Activated CD8-positive, alpha-beta T cell treated with anti-CD3 and anti-CD28 coated beads, Interleukin-2, amount 10 ng/mL, durations not matched to agents 7 days and 5 days (primary cell): ENCODE measurements around the gene BTBD10. TPM values are rescaled to one million over a fixed set of nuclear protein-coding genes. Genes with fewer than 3 reads are reported as not detected.

Source experiments
- ATAC-seq: fragments of 150-1000 bp; cut with Tn5 transposase; one replicate; pipeline ENCODE4 v1.10.0; 2021; ENCODE audit warnings: moderate library complexity
- CTCF ChIA-PET: fragments of 350-600 bp; sonication (Branson Sonifier 250); formaldehyde crosslinking; loops from one replicate; lab custom pipeline; 2021; ENCODE audit warnings: antibody characterized with exemption; lab: Charles Lee
- POLR2A ChIA-PET: fragments of 350-600 bp; sonication (Branson Sonifier 250); formaldehyde crosslinking; loops from one replicate; lab custom pipeline; 2021; ENCODE audit warnings: antibody characterized with exemption; lab: Charles Lee
- DNase-seq: peaks from one replicate; pipeline ENCODE4 v3.0.0-alpha.2; 2020
- H3K27ac Mint-ChIP-seq: one replicate; pipeline ENCODE4 v1.8.0; 2021; ENCODE audit warnings: mild to moderate bottlenecking, mixed read lengths
- H3K27me3 Mint-ChIP-seq: one replicate; pipeline ENCODE4 v1.8.0; 2021; ENCODE audit warnings: low read depth, mixed read lengths
- H3K36me3 Mint-ChIP-seq: one replicate; pipeline ENCODE4 v1.8.0; 2021; ENCODE audit warnings: low read depth, mixed read lengths
- H3K4me1 Mint-ChIP-seq: one replicate; pipeline ENCODE4 v1.8.0; 2021; ENCODE audit warnings: low read depth, mixed read lengths
- H3K4me3 Mint-ChIP-seq: one replicate; pipeline ENCODE4 v1.8.0; 2021; ENCODE audit warnings: mild to moderate bottlenecking, mixed read lengths
- H3K9me3 Mint-ChIP-seq: one replicate; pipeline ENCODE4 v1.8.0; 2022; ENCODE audit warnings: mixed read lengths; ENCODE audit not compliant: insufficient read depth
- total RNA-seq, 2 experiments: library from RNA; stranded (reverse); gene quantifications; one replicate each; pipeline ENCODE4 v1.2.3, GENCODE V29; 2021

The BTBD10 gene
- total RNA-seq, 2 experiments from 2014 or later = 25.7 to 26.2 TPM

DNA sequence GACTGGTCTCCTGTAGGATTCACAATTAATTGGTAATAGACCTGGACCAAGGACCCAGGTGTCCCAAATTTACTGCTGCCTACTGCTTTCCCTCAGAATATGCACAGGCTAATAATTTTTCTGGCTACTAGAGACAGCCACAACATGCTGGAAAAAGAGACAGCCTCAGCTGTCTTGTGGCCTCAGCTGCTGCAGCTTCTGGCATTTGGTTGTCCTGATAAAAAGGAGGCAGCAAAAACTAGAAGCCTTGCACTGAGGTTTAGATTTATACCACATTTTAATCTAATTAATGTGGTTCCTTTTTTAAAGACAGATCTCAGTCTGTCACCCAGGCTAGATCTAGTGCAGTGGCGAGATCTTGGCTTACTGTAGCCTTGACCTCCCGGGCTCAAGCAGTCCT lies 89.8 kb downstream of the BTBD10 start:
- ChIA-PET POLR2A (no interaction called here), CTCF (interaction anchor here (2.9 kb wide), 1 partner anchor 13 kb away, joined by 14 read pairs; no protein-coding TSS in a partner anchor)
- Mint-ChIP-seq H3K27ac (no peak overlapping the region), H3K36me3 (peaks cover 49% of the 10 kb centered on the region), H3K4me1 (no peaks in the 10 kb centered on the region), H3K27me3 (no peaks in the 10 kb centered on the region), H3K9me3 (no peaks in the 10 kb centered on the region), H3K4me3 (no peak overlapping the region)
- DNase-seq = no peak
- ATAC-seq = no peak

DNA sequence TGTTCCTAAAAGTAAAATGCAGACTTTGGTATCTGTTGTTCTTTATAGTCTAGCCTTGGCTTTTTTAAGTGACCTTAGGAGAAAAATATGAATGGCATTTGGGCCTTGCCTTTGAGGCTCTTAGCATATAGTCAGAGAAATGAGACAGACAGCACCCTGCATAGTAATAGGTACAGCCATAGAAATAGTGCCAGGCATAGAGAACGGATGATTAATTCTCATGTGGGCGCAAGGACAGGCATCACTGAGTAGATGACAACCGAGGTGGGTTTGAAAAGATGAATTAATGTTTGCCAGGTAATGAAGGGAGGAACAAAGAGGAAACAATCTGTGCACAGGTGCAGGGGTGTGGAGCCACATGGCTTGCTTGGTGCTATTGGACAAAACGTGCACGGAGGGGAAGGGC lies 95.0 kb downstream of the BTBD10 start:
- Mint-ChIP-seq H3K27ac (no peak overlapping the region), H3K27me3 (no peaks in the 10 kb centered on the region), H3K9me3 (no peaks in the 10 kb centered on the region), H3K4me1 (no peaks in the 10 kb centered on the region), H3K4me3 (no peak overlapping the region), H3K36me3 (peaks cover 44% of the 10 kb centered on the region)
- CTCF ChIA-PET = interaction anchor here (1.4 kb wide), 1 partner anchor 12 kb away, joined by 3 read pairs; no protein-coding TSS in a partner anchor
- DNase-seq (no peak), ATAC-seq (no peak)
- POLR2A ChIA-PET = no interaction called here

DNA sequence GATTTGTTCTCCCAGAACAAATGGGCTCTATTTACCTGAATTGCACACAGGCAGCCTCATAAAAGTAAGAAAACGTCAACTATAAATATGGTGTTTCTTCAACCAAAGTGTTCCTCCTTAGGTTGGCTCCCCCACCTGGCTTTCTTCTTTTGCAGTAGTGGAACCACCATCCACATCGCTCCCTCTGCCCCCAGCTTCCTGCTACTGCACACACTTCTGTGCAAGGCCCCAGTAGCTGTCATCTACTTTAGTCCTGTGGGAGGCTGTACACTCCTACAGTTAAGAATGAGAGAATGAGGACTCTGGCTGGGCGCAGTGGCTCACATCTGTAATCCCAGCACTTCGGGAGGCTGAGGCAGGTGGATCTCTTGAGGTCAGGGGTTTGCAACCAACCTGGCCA lies 95.9 kb downstream of the BTBD10 start:
- H3K36me3 Mint-ChIP-seq = peaks cover 46% of the 10 kb centered on the region
- H3K4me1 Mint-ChIP-seq = no peaks in the 10 kb centered on the region
- ATAC-seq = no peak
- ChIA-PET CTCF (interaction anchor here (1.4 kb wide), 1 partner anchor 11 kb away, joined by 3 read pairs; no protein-coding TSS in a partner anchor), POLR2A (no interaction called here)
- DNase-seq = no peak
- H3K9me3 Mint-ChIP-seq = no peaks in the 10 kb centered on the region
- H3K27me3 Mint-ChIP-seq = no peaks in the 10 kb centered on the region
- no peak overlapping the region for H3K4me3 Mint-ChIP-seq
- H3K27ac Mint-ChIP-seq = no peak overlapping the region

DNA sequence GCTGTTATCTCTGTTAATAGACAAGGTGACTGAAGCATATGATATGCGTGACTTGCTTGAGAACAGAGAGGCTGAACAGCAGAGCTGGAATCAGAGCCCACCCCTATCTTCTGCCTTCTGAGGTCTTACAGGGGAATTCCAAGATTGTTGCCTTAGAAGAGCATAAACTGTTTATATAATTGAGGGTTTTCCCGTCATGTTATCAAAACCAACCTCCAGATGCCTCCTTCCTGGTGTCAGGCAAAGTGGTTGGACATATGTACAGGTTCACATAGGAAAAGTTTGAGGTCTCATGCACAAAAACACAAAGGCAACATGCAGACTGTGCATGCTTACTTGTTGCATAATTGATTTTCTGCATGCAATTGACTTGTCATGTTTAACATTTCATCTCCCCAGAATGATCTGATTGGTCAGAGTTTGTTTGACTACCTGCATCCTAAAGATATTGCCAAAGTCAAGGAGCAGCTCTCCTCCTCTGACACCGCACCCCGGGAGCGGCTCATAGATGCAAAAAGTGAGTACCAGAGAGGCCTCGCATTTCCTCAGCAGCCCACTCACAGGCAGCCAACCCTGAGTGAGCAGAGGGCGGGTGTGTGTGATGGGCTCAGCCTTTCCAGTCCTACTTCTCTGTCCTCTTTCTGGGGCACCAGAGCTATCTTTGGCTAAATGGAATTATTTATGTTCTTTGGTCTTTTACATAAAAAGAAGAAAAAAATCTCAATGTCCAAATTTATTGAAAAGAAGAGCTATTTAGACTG lies 96.6 kb downstream of the BTBD10 start:
- H3K27me3 Mint-ChIP-seq = no peaks in the 10 kb centered on the region
- DNase-seq = no peak

DNA sequence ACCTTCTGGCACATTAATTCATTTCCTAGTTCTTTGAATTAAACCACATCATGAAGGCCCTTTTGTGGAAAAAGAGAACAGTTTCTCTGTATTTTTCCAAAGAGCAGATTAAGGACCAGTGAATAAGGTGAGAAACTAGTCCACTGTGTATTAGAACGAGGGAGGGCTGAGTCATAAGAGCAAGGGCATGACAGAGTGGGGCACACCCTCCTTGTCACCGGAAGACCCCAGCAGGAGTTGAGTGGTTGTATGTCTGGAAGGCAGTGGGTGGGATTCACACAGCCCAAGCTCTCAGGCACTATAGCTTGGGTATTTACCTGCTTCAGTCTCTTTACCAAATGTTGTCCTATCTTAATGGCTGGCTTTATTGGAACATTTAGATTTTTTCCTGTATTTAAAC lies 98.6 kb downstream of the BTBD10 start:
- CTCF ChIA-PET = interaction anchor here (1.1 kb wide), 1 partner anchor 18 kb away, joined by 3 read pairs; no protein-coding TSS in a partner anchor
- ATAC-seq = no peak

More for the DNA sequence above, 96.6 kb downstream of the BTBD10 start:
- ATAC-seq = no peak
- Mint-ChIP-seq H3K9me3 (no peaks in the 10 kb centered on the region), H3K36me3 (peaks cover 47% of the 10 kb centered on the region), H3K27ac (no peak overlapping the region), H3K4me1 (no peaks in the 10 kb centered on the region), H3K4me3 (no peak overlapping the region)
- ChIA-PET CTCF (no interaction called here), POLR2A (no interaction called here)

DNA sequence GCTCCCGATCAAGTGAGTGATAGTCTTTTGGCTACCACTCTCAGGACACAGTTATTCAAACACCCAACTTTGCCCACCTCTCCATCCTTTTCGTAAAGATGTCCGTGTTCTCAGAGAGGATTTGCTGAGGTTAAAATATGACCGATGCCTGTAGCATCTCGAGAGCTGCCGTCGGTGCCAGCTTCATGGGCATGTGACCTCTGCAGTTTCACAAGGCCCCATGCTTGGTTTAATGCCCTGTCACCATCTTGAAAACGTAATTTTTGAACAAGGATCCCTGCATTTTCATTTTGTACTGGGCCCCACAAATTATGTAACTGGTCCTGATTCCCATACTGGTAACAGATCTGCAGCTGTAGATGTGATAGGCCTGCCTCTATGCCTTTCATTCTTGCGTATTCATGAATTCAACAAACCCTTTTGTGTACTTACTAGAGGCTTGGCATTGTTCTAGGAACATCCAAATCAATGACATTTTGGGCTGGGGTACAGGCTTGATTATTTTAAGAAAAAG lies 100.4 kb downstream of the BTBD10 start:
- Mint-ChIP-seq H3K27ac (no peak overlapping the region), H3K36me3 (peaks cover 58% of the 10 kb centered on the region), H3K4me3 (no peak overlapping the region), H3K4me1 (no peaks in the 10 kb centered on the region), H3K27me3 (no peaks in the 10 kb centered on the region), H3K9me3 (no peaks in the 10 kb centered on the region)
- ATAC-seq (no peak), DNase-seq (no peak)
- CTCF ChIA-PET = interaction anchor here (0.8 kb wide), 1 partner anchor 22 kb away, joined by 3 read pairs; no protein-coding TSS in a partner anchor
- POLR2A ChIA-PET = interaction anchor here (1.0 kb wide), 1 partner anchor 100 kb away, joined by 3 read pairs; the partner anchor contains the start of gene BTBD10

More for the DNA sequence above, 98.6 kb downstream of the BTBD10 start:
- DNase-seq = no peak
- Mint-ChIP-seq H3K27ac (no peak overlapping the region), H3K36me3 (peaks cover 62% of the 10 kb centered on the region), H3K27me3 (no peaks in the 10 kb centered on the region), H3K9me3 (no peaks in the 10 kb centered on the region), H3K4me1 (no peaks in the 10 kb centered on the region), H3K4me3 (no peak overlapping the region)
- POLR2A ChIA-PET = no interaction called here

DNA sequence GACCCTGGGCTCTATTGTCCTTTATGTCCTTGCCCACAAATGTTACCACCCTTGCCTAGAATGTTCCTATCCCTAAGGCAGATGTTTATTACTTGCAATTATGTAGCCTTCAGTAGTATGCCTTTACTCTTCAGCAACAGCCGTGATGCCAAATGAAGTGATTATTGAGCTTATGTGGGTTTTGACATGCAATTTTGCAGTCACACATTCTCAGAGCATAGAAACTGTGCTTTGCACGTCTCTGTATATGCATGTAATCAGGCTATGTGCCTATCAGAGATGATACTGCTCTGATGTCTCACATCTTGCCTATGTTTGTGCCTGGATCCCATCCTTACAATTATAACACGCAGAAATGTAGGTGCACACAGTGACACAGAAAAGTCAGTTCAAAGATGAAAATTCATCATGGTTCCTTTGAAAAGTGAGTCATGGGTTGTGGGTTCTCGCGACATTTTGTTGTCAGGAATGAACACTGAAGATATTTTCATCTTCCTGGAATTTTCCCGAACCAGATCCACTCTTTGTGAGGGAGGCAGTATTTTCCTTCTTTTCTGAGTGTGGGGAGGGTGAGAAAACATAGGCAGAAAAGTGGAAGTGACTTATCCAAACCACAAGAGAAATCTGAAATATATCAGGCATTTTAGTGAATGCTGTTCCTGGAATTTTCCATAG lies 104.3 kb downstream of the BTBD10 start:
- H3K27me3 Mint-ChIP-seq = no peaks in the 10 kb centered on the region
- H3K4me3 Mint-ChIP-seq = no peak overlapping the region
- H3K9me3 Mint-ChIP-seq = no peaks in the 10 kb centered on the region
- ChIA-PET CTCF (no interaction called here), POLR2A (interaction anchor here (0.8 kb wide), 1 partner anchor 103 kb away, joined by 3 read pairs; no protein-coding TSS in a partner anchor)
- H3K27ac Mint-ChIP-seq = no peak overlapping the region
- DNase-seq = no peak
- no peak for ATAC-seq
- peaks cover 52% of the 10 kb centered on the region for H3K36me3 Mint-ChIP-seq
- H3K4me1 Mint-ChIP-seq = no peaks in the 10 kb centered on the region

DNA sequence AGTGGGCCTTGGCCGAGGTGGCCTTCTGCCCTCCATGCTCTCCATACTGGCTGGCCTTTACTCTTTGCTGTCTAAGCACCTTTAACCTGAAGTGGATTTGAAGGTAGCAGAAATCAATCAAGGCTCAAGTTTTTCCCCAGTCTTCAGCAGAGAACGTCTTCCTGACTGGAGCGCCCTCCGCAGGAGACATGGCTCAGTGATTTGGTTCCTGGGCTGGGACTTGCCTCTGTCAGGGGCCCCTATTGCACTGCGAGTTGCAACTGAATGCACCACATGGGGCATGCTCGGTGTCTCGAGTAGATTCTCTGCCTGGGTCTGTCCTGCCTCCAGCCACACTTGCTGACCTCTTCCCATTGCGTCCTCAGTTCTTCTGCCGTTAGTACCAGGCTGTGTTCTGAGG lies 105.8 kb downstream of the BTBD10 start:
- Mint-ChIP-seq H3K4me1 (no peaks in the 10 kb centered on the region), H3K36me3 (peaks cover 49% of the 10 kb centered on the region), H3K4me3 (no peak overlapping the region), H3K27me3 (no peaks in the 10 kb centered on the region), H3K9me3 (no peaks in the 10 kb centered on the region), H3K27ac (no peak overlapping the region)
- POLR2A ChIA-PET = no interaction called here
- ATAC-seq (no peak), DNase-seq (no peak)
- CTCF ChIA-PET = no interaction called here

DNA sequence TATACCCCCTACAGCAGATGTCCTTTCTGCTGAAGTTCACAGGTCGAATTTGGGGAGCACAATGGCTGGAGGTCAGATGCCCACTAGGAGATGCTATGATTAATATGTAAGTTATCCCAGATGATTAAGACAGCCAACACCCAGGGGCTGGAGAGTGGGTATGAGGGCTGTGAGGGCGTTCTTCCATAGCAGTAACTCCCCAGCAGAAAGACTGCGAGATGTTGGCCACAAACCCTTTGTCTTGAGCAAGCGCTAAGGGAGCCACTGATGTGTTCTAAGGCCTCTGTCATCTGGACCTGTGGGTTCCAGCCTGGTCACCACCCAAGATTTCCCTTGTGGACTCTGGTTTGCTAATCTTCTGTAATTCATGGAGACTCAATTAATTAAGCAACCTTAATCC lies 107.8 kb downstream of the BTBD10 start:
- H3K4me3 Mint-ChIP-seq = no peak overlapping the region
- no peak for DNase-seq
- POLR2A ChIA-PET = no interaction called here
- no peak for ATAC-seq
- H3K36me3 Mint-ChIP-seq = peaks cover 45% of the 10 kb centered on the region
- no peak overlapping the region for H3K27ac Mint-ChIP-seq
- no peaks in the 10 kb centered on the region for H3K9me3 Mint-ChIP-seq
- no peaks in the 10 kb centered on the region for H3K4me1 Mint-ChIP-seq
- CTCF ChIA-PET = interaction anchor here (1.0 to 3.7 kb wide), 5 partner anchors 11 to 145 kb away, joined by 3 to 12 read pairs (median 5); partner anchors contain the start of gene BTBD10
- H3K27me3 Mint-ChIP-seq = no peaks in the 10 kb centered on the region

DNA sequence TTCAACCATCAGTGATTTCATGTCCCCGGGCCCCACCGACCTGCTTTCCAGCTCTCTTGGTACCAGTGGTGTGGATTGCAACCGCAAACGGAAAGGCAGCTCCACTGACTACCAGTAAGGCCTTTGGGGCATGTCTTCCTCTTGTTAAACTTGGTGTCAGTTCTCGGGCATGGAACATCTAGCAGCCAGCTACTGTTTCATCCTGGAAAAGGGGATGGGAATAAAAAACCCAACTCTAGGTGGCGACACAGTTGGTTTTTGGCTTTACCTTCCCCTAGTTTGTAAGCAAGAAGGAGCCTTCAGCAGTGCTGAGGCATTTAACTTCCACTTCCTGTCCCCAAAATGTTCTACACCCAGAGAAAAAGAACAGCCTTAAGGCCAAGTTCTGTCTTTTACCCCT lies 108.7 kb downstream of the BTBD10 start:
- H3K4me1 Mint-ChIP-seq = no peaks in the 10 kb centered on the region
- no peaks in the 10 kb centered on the region for H3K9me3 Mint-ChIP-seq
- ATAC-seq = no peak
- CTCF ChIA-PET = interaction anchor here (1.0 to 3.7 kb wide), 5 partner anchors 11 to 144 kb away, joined by 3 to 12 read pairs (median 5); partner anchors contain the start of gene BTBD10
- no peak overlapping the region for H3K27ac Mint-ChIP-seq
- DNase-seq = no peak
- POLR2A ChIA-PET = no interaction called here
- H3K36me3 Mint-ChIP-seq = peaks cover 43% of the 10 kb centered on the region
- no peaks in the 10 kb centered on the region for H3K27me3 Mint-ChIP-seq
- H3K4me3 Mint-ChIP-seq = no peak overlapping the region

DNA sequence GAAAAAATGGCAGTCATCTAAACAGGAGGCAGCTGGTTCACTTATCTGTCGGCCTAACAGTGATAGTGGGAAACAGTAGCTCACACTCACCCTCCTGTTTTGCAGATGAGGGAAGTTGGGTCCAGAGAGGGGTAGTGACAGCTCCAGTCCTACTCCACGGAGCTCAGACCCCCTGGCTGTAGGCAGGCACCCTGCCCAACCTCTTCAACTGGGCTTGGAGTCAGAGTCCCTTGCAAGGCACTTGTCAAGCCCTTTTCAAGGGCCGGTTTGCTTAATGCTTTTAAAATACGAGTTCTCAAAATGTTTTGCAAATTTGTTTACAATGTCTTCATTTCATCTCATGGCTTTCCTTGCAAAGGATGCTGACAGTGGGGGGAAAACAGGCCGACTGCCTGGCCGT lies 110.3 kb downstream of the BTBD10 start:
- ChIA-PET POLR2A (no interaction called here), CTCF (interaction anchor here (0.9 to 3.7 kb wide), 4 partner anchors 32 to 143 kb away, joined by 3 to 12 read pairs (median 5); partner anchors contain the start of gene BTBD10)
- Mint-ChIP-seq H3K27ac (peak overlapping the region; percentile 26), H3K9me3 (no peaks in the 10 kb centered on the region), H3K36me3 (peaks cover 33% of the 10 kb centered on the region), H3K4me3 (no peak overlapping the region), H3K27me3 (no peaks in the 10 kb centered on the region), H3K4me1 (peaks cover 12% of the 10 kb centered on the region)
- no peak for ATAC-seq
- no peak for DNase-seq
